Osteoblast (primary cell): ENCODE data around the gene TRPC6. TPM values are rescaled to one million over a fixed set of nuclear protein-coding genes. Genes with fewer than 3 reads are reported as not detected.
A peak's percentile ranks its signal among the peaks of the same experiment; 100 is the strongest.

ENCODE experiments used
- DNase-seq: peaks from one replicate; pipeline ENCODE4 v3.0.0; 2011; ENCODE audit warnings: low spot score, mixed read lengths; ENCODE audit not compliant: insufficient read length; ENCODE audit errors: missing footprints
- H2AFZ ChIP-seq: 2 replicates; pipeline ENCODE4 v1.6.0; 2011; ENCODE audit warnings: mild to moderate bottlenecking, low read length
- H3K27ac ChIP-seq: 2 replicates; pipeline ENCODE4 v1.5.1; 2011; ENCODE audit warnings: mild to moderate bottlenecking, low read depth, low read length, moderate library complexity
- H3K27me3 ChIP-seq: 2 replicates; pipeline ENCODE4 v1.6.0; 2012; ENCODE audit warnings: mild to moderate bottlenecking, control low read depth, inconsistent platforms, low read length, moderate library complexity; ENCODE audit not compliant: insufficient read depth
- H3K36me3 ChIP-seq: 2 replicates; pipeline ENCODE4 v1.5.1; 2011; ENCODE audit warnings: mild to moderate bottlenecking, low read length, control low read depth, moderate library complexity; ENCODE audit not compliant: insufficient read depth
- H3K4me1 ChIP-seq: 2 replicates; pipeline ENCODE4 v1.5.1; 2011; ENCODE audit warnings: mild to moderate bottlenecking, low read length, control low read depth, moderate library complexity; ENCODE audit not compliant: insufficient read depth
- H3K4me2 ChIP-seq: 2 replicates; pipeline ENCODE4 v1.6.0; 2011; ENCODE audit warnings: mild to moderate bottlenecking, low read length; ENCODE audit not compliant: insufficient read depth
- H3K4me3 ChIP-seq: fragments of 200-600 bp; sonication (generic); 3 replicates; pipeline ENCODE4 v1.5.1; 2012; ENCODE audit warnings: mild to moderate bottlenecking, low read length, inconsistent platforms; ENCODE audit not compliant: insufficient read depth
- H3K79me2 ChIP-seq: 2 replicates; pipeline ENCODE4 v1.6.0; 2012; ENCODE audit warnings: mild to moderate bottlenecking, low read length, control low read depth, inconsistent platforms; ENCODE audit not compliant: insufficient read depth
- H3K9me3 ChIP-seq: 2 replicates; pipeline ENCODE4 v1.5.1; 2011; ENCODE audit warnings: low read depth, low read length, control low read depth
- H4K20me1 ChIP-seq: 2 replicates; pipeline ENCODE4 v1.6.0; 2012; ENCODE audit warnings: mild to moderate bottlenecking, low read length, control low read depth; ENCODE audit not compliant: insufficient read depth
- CTCF ChIP-seq: IDR thresholded peaks from 2 replicates; pipeline ENCODE4 v1.5.1; 2011; ENCODE audit warnings: mild to moderate bottlenecking, low read depth, low read length, moderate library complexity; ENCODE audit errors: extremely low read depth
- total RNA-seq: library from RNA; depleted of rRNA; stranded (reverse); fragments of >200 nt; gene quantifications from 2 replicates; pipeline ENCODE4 v1.2.3, GENCODE V29; 2012

The TRPC6 gene
- total RNA-seq, 1 donor = 0.36 TPM

GRCh38 chr11:101438126-101438525, 145.7 kb downstream of the TRPC6 start:
- Histone ChIP-seq H2AFZ (no peak overlapping the region), H3K36me3 (no peaks in the 10 kb centered on the region), H3K9me3 (no peaks in the 10 kb centered on the region), H3K4me3 (no peak overlapping the region), H3K4me1 (peaks cover 21% of the 10 kb centered on the region), H3K27ac (no peak overlapping the region), H3K79me2 (no peaks in the 10 kb centered on the region), H4K20me1 (no peaks in the 10 kb centered on the region), H3K4me2 (no peak overlapping the region), H3K27me3 (no peaks in the 10 kb centered on the region)
- TF ChIP-seq CTCF = no peak
- peak; percentile 67 for DNase-seq

GRCh38 chr11:101436511-101437142, 147.2 kb downstream of the TRPC6 start:
- H3K4me1 ChIP-seq = peaks cover 6% of the 10 kb centered on the region
- H2AFZ ChIP-seq = no peak overlapping the region
- H3K4me3 ChIP-seq = no peak overlapping the region
- H3K27ac ChIP-seq = no peak overlapping the region
- H3K36me3 ChIP-seq = no peaks in the 10 kb centered on the region
- H4K20me1 ChIP-seq = no peaks in the 10 kb centered on the region
- peak; percentile 76 for TF ChIP-seq CTCF
- no peak overlapping the region for H3K4me2 ChIP-seq
- H3K9me3 ChIP-seq = no peaks in the 10 kb centered on the region
- H3K27me3 ChIP-seq = no peaks in the 10 kb centered on the region
- DNase-seq = no peak
- H3K79me2 ChIP-seq = no peaks in the 10 kb centered on the region

GRCh38 chr11:101435408-101435973, 148.3 kb downstream of the TRPC6 start:
- Histone ChIP-seq H3K79me2 (no peaks in the 10 kb centered on the region), H3K27ac (no peak overlapping the region), H3K9me3 (no peaks in the 10 kb centered on the region), H3K36me3 (no peaks in the 10 kb centered on the region), H4K20me1 (no peaks in the 10 kb centered on the region), H3K4me1 (no peaks in the 10 kb centered on the region), H2AFZ (no peak overlapping the region), H3K27me3 (no peaks in the 10 kb centered on the region), H3K4me3 (no peak overlapping the region), H3K4me2 (no peak overlapping the region)
- no peak for TF ChIP-seq CTCF
- no peak for DNase-seq

- TF ChIP-seq CTCF = no peak
- Histone ChIP-seq H3K27ac (no peak overlapping the region), H3K4me1 (peaks cover 2% of the 10 kb centered on the region), H3K27me3 (no peaks in the 10 kb centered on the region), H3K36me3 (no peaks in the 10 kb centered on the region), H4K20me1 (no peaks in the 10 kb centered on the region), H3K9me3 (no peaks in the 10 kb centered on the region), H3K4me2 (no peak overlapping the region), H3K79me2 (no peaks in the 10 kb centered on the region), H2AFZ (peak overlapping the region; percentile 67), H3K4me3 (no peak overlapping the region)
- DNase-seq = no peak
Measured at GRCh38 chr11:101434026-101434643, 149.7 kb downstream of the TRPC6 start.
